ENCODE results near the gene ARHGEF11. TPM values are rescaled to one million over a fixed set of nuclear protein-coding genes. Genes with fewer than 3 reads are reported as not detected.

Gene ARHGEF11
- total RNA-seq, 4 donors from 2014 or later = 29.3 to 76.3 (median 35.7) TPM

DNA sequence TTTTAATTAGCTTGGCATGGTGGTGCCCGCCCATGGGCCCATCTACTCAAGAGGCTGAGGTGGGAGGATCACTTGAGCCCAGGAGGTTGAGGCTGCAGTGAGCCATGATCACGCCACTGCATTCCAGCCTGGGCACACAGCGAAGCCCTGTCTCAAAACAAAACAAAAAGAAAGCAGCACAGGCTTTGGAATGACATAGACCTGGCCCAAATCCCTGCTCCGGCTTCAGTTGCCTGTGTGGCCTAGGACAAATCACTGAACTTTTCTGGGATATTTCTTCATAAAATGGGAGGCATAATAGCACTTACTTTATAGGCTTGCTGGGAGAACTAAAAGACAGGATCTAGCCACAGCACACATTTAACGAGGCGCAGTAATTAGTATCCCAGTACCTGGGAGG, 149.6 kb downstream of the ARHGEF11 start:
- TF ChIP-seq, protein P1, sequence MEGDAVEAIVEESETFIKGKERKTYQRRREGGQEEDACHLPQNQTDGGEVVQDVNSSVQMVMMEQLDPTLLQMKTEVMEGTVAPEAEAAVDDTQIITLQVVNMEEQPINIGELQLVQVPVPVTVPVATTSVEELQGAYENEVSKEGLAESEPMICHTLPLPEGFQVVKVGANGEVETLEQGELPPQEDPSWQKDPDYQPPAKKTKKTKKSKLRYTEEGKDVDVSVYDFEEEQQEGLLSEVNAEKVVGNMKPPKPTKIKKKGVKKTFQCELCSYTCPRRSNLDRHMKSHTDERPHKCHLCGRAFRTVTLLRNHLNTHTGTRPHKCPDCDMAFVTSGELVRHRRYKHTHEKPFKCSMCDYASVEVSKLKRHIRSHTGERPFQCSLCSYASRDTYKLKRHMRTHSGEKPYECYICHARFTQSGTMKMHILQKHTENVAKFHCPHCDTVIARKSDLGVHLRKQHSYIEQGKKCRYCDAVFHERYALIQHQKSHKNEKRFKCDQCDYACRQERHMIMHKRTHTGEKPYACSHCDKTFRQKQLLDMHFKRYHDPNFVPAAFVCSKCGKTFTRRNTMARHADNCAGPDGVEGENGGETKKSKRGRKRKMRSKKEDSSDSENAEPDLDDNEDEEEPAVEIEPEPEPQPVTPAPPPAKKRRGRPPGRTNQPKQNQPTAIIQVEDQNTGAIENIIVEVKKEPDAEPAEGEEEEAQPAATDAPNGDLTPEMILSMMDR (IDR thresholded peaks at IDR 0.05; ENCODE audit: low read depth) = no peak

DNA sequence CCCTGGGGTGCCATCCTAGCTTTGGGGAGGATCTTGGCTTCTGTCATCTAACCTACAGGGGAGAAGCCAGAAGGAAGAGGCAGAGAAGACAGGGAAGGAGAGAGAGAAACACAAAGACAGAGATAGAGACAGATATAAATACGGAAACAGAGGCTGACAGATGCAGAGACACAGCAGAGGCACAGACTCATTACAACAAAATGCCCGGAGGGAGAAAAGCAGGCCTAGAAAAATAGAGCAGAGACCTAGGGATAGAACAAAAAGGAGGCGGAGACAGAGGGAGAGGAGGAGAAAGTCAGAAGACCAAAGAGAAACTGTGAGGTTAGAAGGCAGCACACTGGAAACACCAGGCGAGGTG, 150.1 kb downstream of the ARHGEF11 start:
- TF ChIP-seq, protein P1 (IDR thresholded peaks at IDR 0.05; ENCODE audit: low read depth) = no peak

DNA sequence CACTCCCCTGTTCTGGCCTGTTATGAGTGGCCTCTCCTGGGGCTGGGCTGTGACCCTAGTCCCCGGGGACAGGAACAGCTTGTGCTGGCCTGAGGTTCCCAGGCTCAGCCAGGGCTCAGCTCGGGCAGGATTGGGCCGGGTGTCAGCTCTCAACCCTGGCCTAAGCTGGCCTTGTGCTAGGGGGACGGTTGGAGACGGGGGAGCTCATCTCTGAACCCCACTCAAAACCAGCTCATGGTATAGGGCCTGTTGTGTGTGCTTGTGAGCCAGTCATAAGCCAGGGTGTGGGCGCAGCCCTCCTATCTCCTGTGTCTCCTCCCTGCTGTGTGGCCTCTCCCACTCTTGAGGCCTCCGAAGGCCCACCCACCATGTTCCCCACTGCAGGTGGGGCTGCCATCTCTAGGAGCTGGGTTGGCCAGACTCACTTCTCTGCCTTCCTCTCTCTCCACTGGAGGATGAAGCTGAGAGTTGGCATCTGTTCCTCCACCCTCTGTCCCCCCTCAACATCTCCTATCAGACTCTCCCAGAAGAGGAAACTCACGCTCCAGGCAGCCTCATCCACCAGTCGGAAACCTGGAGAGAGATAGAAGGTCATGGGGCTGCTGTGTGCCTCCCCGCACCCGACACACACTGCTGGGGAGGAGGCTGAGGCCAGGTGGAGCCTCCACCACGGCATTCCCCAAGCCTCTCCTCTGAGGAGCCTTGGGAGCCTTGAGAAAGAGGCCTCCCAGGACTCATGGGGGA, 150.7 kb downstream of the ARHGEF11 start:
- TF ChIP-seq, protein P1 (IDR thresholded peaks at IDR 0.05; ENCODE audit: low read depth) = no peak

DNA sequence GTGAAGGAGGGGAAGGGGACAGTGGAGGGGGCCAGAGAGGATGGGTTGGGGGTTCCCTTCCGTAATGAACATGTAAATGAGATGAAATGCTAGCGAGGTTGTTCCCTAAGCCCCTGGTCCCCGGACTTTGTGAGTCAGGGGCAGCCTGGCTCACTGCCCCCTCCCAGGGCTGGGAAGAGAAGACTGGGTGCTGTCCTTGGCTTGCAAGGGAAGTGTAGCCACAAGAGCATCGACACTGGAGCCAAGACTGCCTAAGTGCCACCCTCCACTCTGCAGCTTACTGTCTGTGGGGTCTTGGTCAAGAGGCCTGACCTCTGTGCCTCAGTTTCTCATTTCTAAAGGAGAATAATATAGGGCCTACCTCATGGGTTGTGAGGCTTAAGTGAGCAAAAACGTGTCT, 151.5 kb downstream of the ARHGEF11 start:
- TF ChIP-seq, protein P1 (IDR thresholded peaks at IDR 0.05; ENCODE audit: low read depth) = no peak

DNA sequence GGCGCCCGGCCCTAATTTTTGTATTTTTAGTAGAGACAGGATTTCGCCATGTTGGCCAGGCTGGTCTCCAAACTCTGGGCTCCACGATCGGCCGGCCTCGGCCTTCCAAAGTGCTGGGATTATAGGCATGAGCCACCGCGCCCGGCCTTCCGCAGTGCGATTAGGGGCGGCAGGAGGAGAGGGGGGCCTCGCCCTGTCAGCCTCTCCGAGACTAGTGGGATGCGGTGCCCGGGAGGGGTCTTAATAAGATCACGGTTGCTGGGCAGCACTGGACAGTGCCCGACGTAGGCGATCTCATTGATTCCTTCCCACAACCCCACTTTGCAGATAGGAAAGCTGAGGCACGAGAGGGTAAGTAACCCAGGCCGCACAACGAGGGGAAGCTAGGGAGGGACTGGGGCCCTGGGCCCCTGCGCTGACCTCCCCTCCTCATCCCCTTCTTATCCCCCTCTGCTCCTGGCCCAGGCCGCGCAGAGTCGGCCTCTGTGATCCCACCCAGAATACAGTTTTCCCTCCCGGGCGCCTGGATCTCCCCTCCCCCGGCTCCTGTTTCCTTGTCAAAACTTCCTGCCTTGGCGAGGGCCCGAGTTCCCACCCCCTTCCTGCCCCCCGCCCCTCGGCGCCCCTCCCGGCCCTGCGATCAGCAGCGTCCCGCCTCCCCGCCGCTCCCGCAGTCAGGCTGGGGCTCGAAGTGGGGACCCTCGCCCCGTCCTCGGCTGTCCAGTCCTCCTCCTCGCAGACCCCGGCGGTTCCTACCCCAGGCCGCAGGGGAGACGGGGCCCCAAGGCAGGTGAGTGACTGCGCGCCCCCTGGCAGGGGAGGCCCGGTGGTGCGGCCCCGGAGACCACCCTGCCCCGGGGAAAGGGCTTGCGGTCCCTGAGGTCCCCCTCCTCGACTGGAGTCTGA, 152.2 kb downstream of the ARHGEF11 start, which contains the start of gene PEAR1:
TSS of gene PEAR1 (plus strand) at position 671 of the 906 bp plus-strand sequence. CDS start 10,209 bp downstream, outside the sequence.
- TF ChIP-seq, protein P1 (IDR thresholded peaks at IDR 0.05; ENCODE audit: low read depth) = no peak

DNA sequence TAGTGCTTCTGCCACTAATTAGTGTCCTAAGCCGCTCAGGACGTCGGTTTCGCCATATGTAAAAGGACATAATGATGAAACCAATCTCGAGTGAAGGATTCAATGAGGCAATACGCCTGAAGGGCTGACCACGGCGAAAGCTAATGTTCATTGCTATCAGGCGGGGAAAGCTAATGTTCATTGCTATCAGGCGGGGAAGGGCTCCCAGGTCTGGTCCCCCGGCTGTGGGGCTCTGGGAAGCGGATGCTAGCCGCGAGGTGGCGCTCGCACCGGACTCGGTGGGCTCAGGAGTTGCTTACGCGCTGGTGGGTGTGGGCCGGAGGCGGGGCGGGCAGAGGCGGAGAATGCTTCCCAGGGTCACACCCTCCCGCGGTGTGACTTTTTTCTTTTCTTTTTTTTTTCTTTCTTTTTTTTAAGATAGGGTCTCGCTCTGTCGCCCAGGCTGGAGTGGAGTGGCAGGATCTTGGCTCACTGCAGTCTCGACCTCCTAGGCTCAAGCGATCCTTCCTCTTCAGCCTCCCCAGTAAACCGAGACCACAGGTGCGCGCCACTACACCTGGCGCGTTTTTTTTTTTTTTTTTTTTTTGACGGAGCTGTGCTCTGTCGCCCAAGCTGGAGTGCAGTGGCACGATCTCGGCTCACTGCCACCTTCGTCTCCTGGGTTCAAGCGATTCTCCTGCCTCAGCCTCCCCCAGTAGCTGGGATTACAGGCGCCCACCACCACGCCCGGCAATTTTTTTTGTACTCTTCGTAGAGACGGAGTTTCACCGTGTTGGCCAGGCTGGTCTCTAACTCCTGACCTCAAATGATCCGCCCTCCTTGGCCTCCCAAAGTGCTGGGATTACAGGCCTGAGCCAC, 153.1 kb downstream of the ARHGEF11 start:
- TF ChIP-seq, protein P1 (IDR thresholded peaks at IDR 0.05; ENCODE audit: low read depth) = no peak
